ENCODE results near the gene KIRREL3.

DNA sequence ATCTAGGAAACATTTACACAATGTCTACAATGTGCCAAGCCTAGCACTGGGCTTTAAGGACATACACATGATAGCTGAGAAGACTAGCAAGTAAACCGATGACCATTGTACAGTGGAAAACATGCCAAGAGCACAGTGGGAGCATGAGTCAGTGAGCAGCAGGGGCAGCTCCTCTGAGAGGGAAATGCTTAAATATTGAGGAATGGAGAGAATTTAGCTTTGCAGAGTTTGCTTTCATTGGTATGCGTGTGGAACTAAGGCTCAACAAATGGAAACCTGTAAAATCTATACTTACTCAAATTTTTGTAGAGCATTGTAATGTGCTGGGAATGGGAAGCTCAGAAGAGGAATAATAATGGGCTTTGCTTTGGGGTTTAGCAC is 362.8 kb downstream of the KIRREL3 start:
- TF ChIP-seq GATA2 (IDR thresholded peaks at IDR 0.05; ENCODE audit: insufficient read depth, insufficient read length, low read depth, low read length) (no peak), JUN (IDR thresholded peaks at IDR 0.05; ENCODE audit: borderline replicate concordance, insufficient read depth, insufficient read length, low read depth) (no peak), POLR2A (IDR thresholded peaks at IDR 0.05; ENCODE audit: low read depth, low read length) (no peak), POLR2AphosphoS5 (IDR thresholded peaks at IDR 0.05; ENCODE audit: insufficient read depth, low read depth, low read length) (no peak), EZH2 (IDR thresholded peaks at IDR 0.05; ENCODE audit: borderline replicate concordance, low read depth, low read length, severe bottlenecking) (no peak)
- TF ChIP-seq, protein P1, sequence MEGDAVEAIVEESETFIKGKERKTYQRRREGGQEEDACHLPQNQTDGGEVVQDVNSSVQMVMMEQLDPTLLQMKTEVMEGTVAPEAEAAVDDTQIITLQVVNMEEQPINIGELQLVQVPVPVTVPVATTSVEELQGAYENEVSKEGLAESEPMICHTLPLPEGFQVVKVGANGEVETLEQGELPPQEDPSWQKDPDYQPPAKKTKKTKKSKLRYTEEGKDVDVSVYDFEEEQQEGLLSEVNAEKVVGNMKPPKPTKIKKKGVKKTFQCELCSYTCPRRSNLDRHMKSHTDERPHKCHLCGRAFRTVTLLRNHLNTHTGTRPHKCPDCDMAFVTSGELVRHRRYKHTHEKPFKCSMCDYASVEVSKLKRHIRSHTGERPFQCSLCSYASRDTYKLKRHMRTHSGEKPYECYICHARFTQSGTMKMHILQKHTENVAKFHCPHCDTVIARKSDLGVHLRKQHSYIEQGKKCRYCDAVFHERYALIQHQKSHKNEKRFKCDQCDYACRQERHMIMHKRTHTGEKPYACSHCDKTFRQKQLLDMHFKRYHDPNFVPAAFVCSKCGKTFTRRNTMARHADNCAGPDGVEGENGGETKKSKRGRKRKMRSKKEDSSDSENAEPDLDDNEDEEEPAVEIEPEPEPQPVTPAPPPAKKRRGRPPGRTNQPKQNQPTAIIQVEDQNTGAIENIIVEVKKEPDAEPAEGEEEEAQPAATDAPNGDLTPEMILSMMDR (IDR thresholded peaks at IDR 0.05; ENCODE audit: extremely low read depth in 1 of 2, insufficient read depth in 1 of 2, low read depth in 1 of 2, low read length in 2 of 2) = no peak

All from endothelial cell of umbilical vein (primary cell).